PC-9 (cell line): ENCODE results near the gene ZNF638.

Experiments used
- CTCF ChIP-seq: fragments of 200-600 bp; sonication (generic); conservative IDR thresholded peaks from 2 replicates; pipeline ENCODE4 v1.6.1; 2017; ENCODE audit warnings: mixed run types, antibody characterized with exemption, mild to moderate bottlenecking, moderate library complexity
- EZH2 ChIP-seq: fragments of 200-600 bp; sonication (generic); IDR thresholded peaks from 2 replicates; pipeline ENCODE4 v1.8.0; 2017; ENCODE audit warnings: antibody characterized with exemption, low read depth

- TF ChIP-seq CTCF = no peak
- TF ChIP-seq EZH2 = no peak
These were observed 40.2 kb upstream of the ZNF638 start for GRCh38 chr2:71291398-71291797.
